ENCODE measurements around the gene PCOLCE2.
"Not testable (repeated sequence)": the region's sequence is repeated elsewhere in the genome, so short reads cannot be mapped to it uniquely, and the experiment has no call there.

PCOLCE2 gene

DNA sequence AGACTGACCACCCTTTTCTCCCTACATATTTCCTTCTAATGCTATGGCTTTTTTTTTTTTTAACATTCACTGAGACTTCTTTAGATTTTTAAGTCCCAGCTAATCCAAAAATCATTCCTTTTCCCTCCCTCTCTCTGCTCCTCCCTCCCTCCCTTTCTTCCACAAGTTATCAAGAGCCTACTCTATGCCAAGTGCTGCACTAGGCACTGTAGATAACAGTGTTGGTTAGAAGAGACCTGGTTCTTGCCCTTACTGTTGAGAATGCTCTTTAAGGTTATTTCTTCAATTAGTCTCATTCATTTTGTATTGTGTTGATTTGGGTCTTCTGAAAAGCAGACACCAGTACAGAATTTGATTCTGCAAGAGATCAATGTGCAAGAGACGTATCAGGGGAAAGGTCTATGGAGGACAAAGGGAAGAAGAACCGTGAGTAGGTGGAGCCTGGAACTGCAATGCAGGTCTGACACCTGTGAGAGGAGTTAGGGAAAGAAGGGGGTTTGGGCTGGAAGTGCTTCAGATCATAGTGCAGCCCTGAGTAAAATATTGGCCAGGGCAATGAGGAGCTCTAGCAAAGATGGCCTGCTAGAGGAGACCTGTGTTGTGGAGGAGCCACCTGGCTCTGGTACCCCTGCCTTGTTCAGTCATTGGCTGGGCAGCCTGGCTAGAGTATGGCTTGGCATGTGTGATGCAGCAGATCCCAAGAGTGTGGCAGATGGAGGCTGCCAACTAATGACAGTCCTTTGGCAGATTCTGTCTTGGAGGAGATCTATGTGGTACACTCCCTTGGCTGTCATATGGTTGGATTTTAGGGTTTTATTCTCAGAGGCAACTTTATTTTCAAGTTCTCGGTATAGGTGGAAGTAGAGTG, 9.7 kb upstream of the PCOLCE2 start:
- DNase-seq, result no peak

- no peak for DNase-seq
These were observed 8.9 kb upstream of the PCOLCE2 start for GRCh38 chr3:142897807-142898206.

DNA sequence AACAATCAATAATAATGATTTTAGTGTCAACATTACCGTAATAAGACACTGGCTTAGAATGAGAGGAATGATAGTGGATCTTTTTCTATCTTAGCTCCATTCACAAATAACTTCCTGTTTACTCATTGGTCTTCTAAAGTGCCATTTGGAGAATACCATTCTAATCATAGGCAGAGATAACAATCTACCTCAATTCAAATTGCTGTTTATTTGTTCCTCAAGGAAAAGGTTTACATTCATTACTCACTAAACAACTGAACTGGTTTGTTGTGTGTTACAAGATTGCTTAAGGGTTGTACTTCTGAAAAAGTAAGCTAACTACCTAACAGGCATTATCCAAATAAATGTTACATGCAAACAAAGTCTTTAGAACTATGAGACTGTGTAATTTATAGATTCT, 8.1 kb upstream of the PCOLCE2 start:
- DNase-seq, result no peak

DNA sequence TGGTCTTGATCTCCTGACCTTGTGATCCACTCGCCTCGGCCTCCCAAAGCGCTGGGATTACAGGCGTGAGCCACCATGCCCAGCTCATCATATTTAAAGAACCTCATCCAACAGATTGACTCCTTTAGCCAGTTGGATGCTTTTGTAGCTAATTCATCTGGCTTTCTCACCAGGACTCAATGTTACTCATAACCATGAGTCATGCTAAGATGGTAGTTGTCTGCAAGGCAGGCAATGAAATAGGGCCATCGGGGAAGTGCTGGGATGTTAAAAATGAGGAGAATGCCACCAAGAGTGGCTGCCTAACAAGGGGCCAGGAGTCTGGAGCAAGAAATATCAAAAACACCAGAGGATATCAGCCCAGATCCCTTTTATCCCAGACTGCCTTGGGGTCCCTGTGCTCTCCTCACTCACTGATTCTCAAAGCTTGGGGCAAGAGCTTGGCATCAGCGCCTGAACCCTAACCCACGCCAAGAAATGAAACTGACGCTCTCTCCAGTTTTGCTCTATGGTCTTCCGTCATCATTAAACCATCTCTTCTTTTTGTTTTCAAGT, 7.4 kb upstream of the PCOLCE2 start:
- DNase-seq, result no peak

DNA sequence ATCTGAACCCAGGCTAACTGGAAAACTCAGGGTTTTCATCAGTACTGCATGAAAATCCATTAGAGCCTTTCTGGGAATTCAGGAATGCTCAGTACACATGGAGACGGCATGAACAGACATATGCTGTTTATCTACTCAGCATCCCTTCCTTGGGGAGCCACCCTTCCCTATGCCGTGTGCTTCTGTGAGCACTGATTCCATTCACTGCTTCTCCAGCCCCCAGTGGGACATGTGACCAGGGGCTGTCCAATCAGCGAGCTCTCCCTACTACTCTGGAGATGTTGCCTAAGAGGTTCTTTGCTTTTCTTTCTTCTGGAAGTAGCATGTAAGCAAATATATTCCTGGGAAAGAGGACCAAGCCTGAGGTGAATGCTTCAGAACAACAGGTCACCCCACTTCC, 5.6 kb upstream of the PCOLCE2 start:
- no peak for DNase-seq

GRCh38 chr3:142892714-142893113, 3.8 kb upstream of the PCOLCE2 start:
- no peak for DNase-seq

DNA sequence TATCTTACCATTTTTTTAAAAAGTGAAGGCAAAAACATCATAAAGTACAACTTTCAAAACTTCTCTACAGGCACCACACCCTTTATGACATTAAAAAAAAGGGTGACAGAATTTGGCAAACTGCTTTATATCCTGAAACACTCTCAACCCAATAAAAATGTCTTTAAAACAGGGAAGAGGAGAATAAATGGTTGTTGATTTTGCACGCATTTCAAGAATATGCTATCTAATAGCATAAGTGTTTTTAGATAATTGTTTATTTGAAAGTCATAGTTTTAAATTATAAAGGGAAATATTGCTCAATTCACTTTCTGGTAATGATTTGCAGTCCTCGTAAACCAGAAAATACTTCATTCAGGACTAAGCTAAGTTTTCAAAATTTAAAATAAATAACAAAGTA, 1.7 kb upstream of the PCOLCE2 start:
- no peak for DNase-seq

DNA sequence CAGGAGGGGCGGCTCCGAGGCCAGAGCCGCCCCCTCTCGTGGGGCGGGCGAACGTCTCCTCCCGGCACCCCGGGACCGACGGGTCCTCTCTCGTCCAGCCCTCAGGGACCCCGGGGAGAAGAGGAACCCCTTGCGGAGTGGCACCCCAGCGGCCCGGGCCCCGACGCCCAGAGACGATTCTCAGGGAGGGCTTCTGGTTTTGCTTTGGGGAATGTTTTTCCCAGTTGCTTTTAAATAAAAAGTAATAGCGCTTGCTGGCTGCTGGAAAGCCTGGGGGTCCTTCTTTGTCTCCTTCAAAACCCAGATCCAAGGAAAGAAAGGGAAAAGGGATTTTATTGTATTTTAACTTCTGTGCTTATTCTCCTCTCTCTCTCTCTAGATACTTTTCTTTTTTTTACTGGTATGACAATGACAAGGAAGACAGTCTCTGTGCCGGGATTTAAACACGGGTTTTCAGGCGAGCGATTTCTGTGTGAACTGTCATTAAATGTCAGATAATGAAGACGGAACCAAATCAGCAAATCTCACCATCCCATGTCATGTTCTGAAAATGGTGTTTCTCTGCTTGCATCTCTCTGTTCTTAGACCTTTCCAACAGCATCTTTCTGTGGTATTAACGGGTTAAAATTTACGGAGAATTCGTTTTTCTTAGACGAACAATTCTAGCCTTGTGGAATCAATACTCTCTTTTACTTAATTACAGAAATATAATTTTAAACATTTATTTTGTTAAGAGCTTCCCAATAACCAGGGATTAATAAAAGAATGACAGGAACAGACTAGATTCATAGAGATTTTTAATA, 530 bp upstream of the PCOLCE2 start:
- no peak for DNase-seq

GRCh38 chr3:142888099-142888480, 793 bp downstream of the PCOLCE2 start:
- no peak for DNase-seq

DNA sequence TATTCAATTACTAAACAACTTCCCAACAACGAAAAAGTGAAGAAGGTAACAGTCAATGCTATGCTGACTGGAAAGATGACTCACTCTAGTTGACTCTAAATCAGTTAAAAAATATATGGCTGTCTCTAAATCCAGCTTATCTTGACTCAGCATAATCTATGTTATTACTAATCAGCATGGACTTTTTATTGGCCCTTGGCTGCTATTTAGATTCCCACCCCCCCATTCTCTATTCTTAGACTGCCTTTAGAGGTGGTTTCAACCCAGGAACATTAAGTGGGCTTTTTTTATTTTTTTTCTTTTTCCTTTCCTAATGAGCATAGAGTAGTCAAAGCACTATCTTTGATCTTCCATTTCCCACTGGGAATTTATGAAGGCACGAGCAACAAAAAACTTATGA, 1.9 kb downstream of the PCOLCE2 start:
- no peak for DNase-seq

GRCh38 chr3:142886021-142886420, 2.9 kb downstream of the PCOLCE2 start:
- DNase-seq, result no peak

- no peak for DNase-seq
These were observed 4.4 kb downstream of the PCOLCE2 start for GRCh38 chr3:142884531-142884930.

DNA sequence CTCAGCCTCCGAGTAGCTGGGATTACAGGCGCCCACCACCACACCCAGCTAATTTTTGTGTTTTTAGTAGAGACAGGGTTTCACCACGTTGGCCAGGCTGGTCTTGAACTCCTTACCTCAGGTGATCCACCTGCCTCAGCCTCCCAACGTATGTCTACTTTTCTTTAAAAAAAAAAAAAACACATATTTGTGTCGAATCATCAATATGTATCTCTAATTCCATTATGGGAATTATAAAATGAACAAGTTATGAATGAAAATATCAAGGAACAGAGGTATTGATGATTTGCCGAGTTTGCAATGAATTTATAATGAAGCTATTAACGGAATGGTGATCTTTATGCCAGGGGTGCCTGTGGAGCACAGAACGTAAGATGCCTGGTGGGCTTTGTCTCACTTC, 5.3 kb downstream of the PCOLCE2 start:
- DNase-seq, result not testable (repeated sequence)

GRCh38 chr3:142881445-142882224, 7.2 kb downstream of the PCOLCE2 start:
- DNase-seq, result no peak

GRCh38 chr3:142878649-142879300, 10.1 kb downstream of the PCOLCE2 start:
- no peak for DNase-seq

- DNase-seq, result no peak
These were observed 12.5 kb downstream of the PCOLCE2 start for GRCh38 chr3:142876417-142876816.

DNA sequence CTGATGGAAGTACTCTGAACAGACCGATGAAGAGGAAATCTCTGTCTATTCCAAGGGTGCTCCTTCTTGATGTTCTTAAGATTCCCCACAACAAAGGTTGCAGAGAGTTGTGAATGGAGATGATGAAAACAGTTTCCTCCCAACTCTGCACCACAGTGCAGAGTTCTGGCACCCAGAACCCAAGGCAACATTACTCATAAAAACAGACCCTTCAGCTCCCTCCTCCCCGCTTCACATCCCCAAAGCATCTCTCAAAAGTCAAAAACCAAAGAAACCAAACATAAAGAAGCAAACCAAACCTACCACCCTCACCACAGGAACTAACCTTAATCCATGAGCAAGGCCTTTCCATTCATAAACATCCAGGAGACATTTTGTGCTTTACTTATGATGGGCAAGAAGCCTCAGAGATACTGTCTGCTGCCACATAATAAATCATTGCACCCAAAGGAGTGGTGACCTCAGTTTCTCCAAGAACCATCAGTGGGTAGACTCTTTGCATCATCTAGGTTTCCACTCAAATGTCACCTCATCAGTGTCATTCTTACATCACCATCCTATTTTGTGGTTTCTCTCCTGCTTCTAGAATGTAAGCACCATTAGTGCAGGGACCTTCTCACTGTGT, 13.2 kb downstream of the PCOLCE2 start:
- no peak for DNase-seq

DNA sequence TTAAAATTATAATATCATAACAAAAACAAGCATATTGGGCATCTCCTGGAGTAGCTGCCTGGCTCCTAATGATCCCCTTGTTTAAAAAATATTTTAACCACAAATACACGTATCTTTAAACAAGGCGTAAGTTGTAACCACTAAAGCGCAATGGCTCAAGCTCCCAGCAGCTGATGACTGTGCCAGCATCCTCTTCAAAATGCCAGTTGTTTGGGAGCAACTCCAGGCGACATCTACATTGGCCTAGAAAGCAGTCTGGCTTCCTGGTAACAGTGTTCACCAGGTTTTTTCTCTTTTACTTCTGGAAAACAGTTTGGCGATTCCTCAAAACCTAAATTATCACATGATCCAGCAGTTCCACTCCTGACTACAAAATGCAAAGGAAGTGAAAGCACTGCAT, 13.8 kb downstream of the PCOLCE2 start:
- DNase-seq, result no peak

DNA sequence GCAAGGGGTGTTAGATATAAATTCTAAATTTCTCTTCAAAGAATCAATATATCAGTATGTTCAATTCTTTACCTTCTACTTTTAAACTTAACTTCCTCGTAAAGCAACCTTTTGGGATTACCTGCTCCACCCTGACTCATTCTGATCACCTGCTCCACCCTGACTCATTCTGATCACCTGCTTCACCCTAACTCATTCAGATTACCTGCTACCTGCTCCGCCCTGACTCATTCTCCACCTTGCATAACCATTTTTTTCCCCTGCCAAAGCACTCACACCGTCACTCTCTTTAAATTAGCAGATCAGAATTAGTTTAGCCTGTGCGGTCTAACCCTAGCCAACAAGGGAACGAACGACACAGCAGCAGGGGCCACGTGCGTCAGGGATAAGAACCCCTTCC, 20.5 kb downstream of the PCOLCE2 start:
- DNase-seq, result not testable (repeated sequence)

- DNase-seq, result no peak
These were observed 21.8 kb downstream of the PCOLCE2 start for GRCh38 chr3:142866841-142867631.

All from NCI-H1092 (cell line).